Small intestine (tissue), 7 donors: ENCODE data around the gene SURF2. TPM values are rescaled to one million over a fixed set of nuclear protein-coding genes. Genes with fewer than 3 reads are reported as not detected.

Source experiments
- DNase-seq, 2 donors: peaks; one replicate each; pipeline versions ENCODE4 v3.0.0 to v3.0.0-alpha.2; 2013
- FAIRE-seq: peaks from 2 replicates; lab custom pipeline; 2012; peaks lifted over from hg19 to GRCh38; lab: Jason Lieb, UNC
- H3K27ac ChIP-seq, 3 donors: one replicate each; pipeline ENCODE4 v1.5.1; 2013; ENCODE audit warnings: low read length in 2 of 3, mild to moderate bottlenecking in 2 of 3, control low read depth in 1 of 3, inconsistent platforms in 1 of 3, low read depth in 1 of 3, moderate library complexity in 1 of 3
- H3K27me3 ChIP-seq, 3 donors: one replicate each; pipeline ENCODE4 v1.6.1; 2013; ENCODE audit warnings: low read length in 3 of 3, inconsistent platforms in 1 of 3; ENCODE audit not compliant: control insufficient read depth in 3 of 3, insufficient read depth in 3 of 3
- H3K36me3 ChIP-seq, 3 donors: one replicate each; pipeline ENCODE4 v1.6.1; 2013; ENCODE audit warnings: low read length in 3 of 3, inconsistent platforms in 1 of 3, low read depth in 1 of 3, mild to moderate bottlenecking in 1 of 3, moderate library complexity in 1 of 3; ENCODE audit not compliant: control insufficient read depth in 3 of 3, insufficient read depth in 2 of 3
- H3K4me1 ChIP-seq, 3 donors: one replicate each; pipeline ENCODE4 v1.6.1; 2013; ENCODE audit warnings: low read length in 2 of 3, inconsistent platforms in 1 of 3, low read depth in 1 of 3, mild to moderate bottlenecking in 1 of 3, moderate library complexity in 1 of 3; ENCODE audit not compliant: control insufficient read depth in 3 of 3, insufficient read depth in 2 of 3
- H3K4me3 ChIP-seq, 3 donors: one replicate each; pipeline ENCODE4 v1.5.1; 2013; ENCODE audit warnings: low read length in 3 of 3, control low read depth in 1 of 3, inconsistent platforms in 1 of 3, low read depth in 1 of 3, mild to moderate bottlenecking in 1 of 3, moderate library complexity in 1 of 3
- H3K9me3 ChIP-seq, 2 donors: one replicate each; pipeline ENCODE4 v1.6.1; 2013; ENCODE audit warnings: low read depth in 1 of 2, low read length in 1 of 2; ENCODE audit not compliant: control insufficient read depth in 2 of 2, insufficient read depth in 1 of 2
- WGBS, 3 donors: extraction: QIAGEN DNeasy Blood & Tissue Kit; methylation state at CpG; one replicate each; pipeline ENCODE4 v1.1.7; 2013; 5-methylcytosine and 5-hydroxymethylcytosine counted together
- polyA plus RNA-seq, 4 donors: library from polyadenylated mRNA; stranded (reverse) in 3 of 4; unstranded in 1 of 4; fragments of 200-250 nt in 3 of 4; fragments of 120-200 nt in 1 of 4; gene quantifications; one replicate each; pipeline versions ENCODE4 v1.2.1 to v1.2.3, GENCODE V29; 2013
- donor health status: healthy with polysubstance abuse.
- donor health status: control.
- donor health status: control.
- donor health status: Bipolar disorder and iron deficiency.
- donor health status: healthy.

The SURF2 gene
- polyA plus RNA-seq, 4 donors, result 15.3 to 66.0 (median 42.6) TPM

- H3K9me3 ChIP-seq, result no peaks in the 10 kb centered on the region
- DNase-seq (no peak), FAIRE-seq (no peak)
- peaks cover 0 to 56% (median 2%) of the 10 kb centered on the region in 3 donors for H3K4me1 ChIP-seq
- H3K27me3 ChIP-seq, result no peaks in the 10 kb centered on the region
- peaks cover 5 to 90% (median 29%) of the 10 kb centered on the region in 3 donors for H3K36me3 ChIP-seq
- 79 to 85% (median 83%) methylated on average over 13 of the region's 13 CpGs for WGBS, 3 donors
- no peak overlapping the region for H3K4me3 ChIP-seq
- peak overlapping the region in 1 of 3 donors; percentile 4 for H3K27ac ChIP-seq
Observed at GRCh38 chr9:133361507-133362092, 5.2 kb downstream of the SURF2 start.

GRCh38 chr9:133362359-133363044, 6.2 kb downstream of the SURF2 start:
- WGBS, 3 donors, result 84 to 91% (median 88%) methylated on average over 15 of the region's 15 CpGs
- no peak for FAIRE-seq
- Histone ChIP-seq H3K27me3 (no peaks in the 10 kb centered on the region), H3K9me3 (no peaks in the 10 kb centered on the region), H3K4me1 (peaks cover 0 to 58% (median 7%) of the 10 kb centered on the region in 3 donors), H3K27ac (peak overlapping the region in 1 of 3 donors; percentile 4), H3K36me3 (peaks cover 5 to 95% (median 37%) of the 10 kb centered on the region in 3 donors), H3K4me3 (no peak overlapping the region)
- no peak for DNase-seq

- no peaks in the 10 kb centered on the region for H3K27me3 ChIP-seq
- no peaks in the 10 kb centered on the region for H3K9me3 ChIP-seq
- peaks cover 11 to 89% (median 37%) of the 10 kb centered on the region in 3 donors for H3K36me3 ChIP-seq
- no peak overlapping the region for H3K4me3 ChIP-seq
- FAIRE-seq, result no peak
- H3K27ac ChIP-seq, result peak overlapping the region in 1 of 3 donors; percentile 93
- DNase-seq, result no peak
- peaks cover 7 to 58% (median 17%) of the 10 kb centered on the region in 3 donors for H3K4me1 ChIP-seq
- WGBS, 3 donors, result 93 to 96% (median 94%) methylated on average over 11 of the region's 11 CpGs
Observed at GRCh38 chr9:133366435-133366834, 10.1 kb downstream of the SURF2 start.

- H3K36me3 ChIP-seq, result peaks cover 11 to 89% (median 32%) of the 10 kb centered on the region in 3 donors
- H3K4me3 ChIP-seq, result no peak overlapping the region
- no peak for DNase-seq
- FAIRE-seq, result no peak
- no peaks in the 10 kb centered on the region for H3K27me3 ChIP-seq
- H3K4me1 ChIP-seq, result peaks cover 9 to 61% (median 19%) of the 10 kb centered on the region in 3 donors
- no peaks in the 10 kb centered on the region for H3K9me3 ChIP-seq
- peak overlapping the region; percentile 71 to 93 (median 87) for H3K27ac ChIP-seq
- 86 to 90% (median 89%) methylated on average over 22 of the region's 22 CpGs for WGBS, 3 donors
Observed at GRCh38 chr9:133367221-133367620, 10.9 kb downstream of the SURF2 start.

GRCh38 chr9:133367778-133368177, 11.4 kb downstream of the SURF2 start:
- Histone ChIP-seq H3K36me3 (peaks cover 11 to 88% (median 35%) of the 10 kb centered on the region in 3 donors), H3K4me1 (peaks cover 14 to 67% (median 22%) of the 10 kb centered on the region in 3 donors), H3K27ac (peak overlapping the region; percentile 71 to 93 (median 87)), H3K27me3 (no peaks in the 10 kb centered on the region), H3K4me3 (no peak overlapping the region), H3K9me3 (no peaks in the 10 kb centered on the region)
- no peak for DNase-seq
- 63 to 79% (median 74%) methylated on average over 10 of the region's 10 CpGs for WGBS, 3 donors
- FAIRE-seq, result no peak

- Histone ChIP-seq H3K27ac (peak overlapping the region; percentile 71 to 93 (median 87)), H3K36me3 (peaks cover 11 to 89% (median 32%) of the 10 kb centered on the region in 3 donors), H3K4me1 (peaks cover 17 to 73% (median 27%) of the 10 kb centered on the region in 3 donors), H3K27me3 (no peaks in the 10 kb centered on the region), H3K4me3 (no peak overlapping the region), H3K9me3 (no peaks in the 10 kb centered on the region)
- DNase-seq (peak; percentile 91 to 97), FAIRE-seq (no peak)
- WGBS, 3 donors, result 17 to 54% (median 30%) methylated on average over 18 of the region's 18 CpGs
Observed at GRCh38 chr9:133368249-133368881, 12.0 kb downstream of the SURF2 start.

- DNase-seq (no peak), FAIRE-seq (no peak)
- no peaks in the 10 kb centered on the region for H3K9me3 ChIP-seq
- H3K4me1 ChIP-seq, result peaks cover 19 to 81% (median 28%) of the 10 kb centered on the region in 3 donors
- H3K27ac ChIP-seq, result peak overlapping the region; percentile 69 to 93 (median 87)
- H3K36me3 ChIP-seq, result peaks cover 8 to 83% (median 27%) of the 10 kb centered on the region in 3 donors
- 40 to 70% (median 44%) methylated on average over 6 of the region's 6 CpGs for WGBS, 3 donors
- H3K4me3 ChIP-seq, result peak overlapping the region in 1 of 3 donors; percentile 32
- H3K27me3 ChIP-seq, result no peaks in the 10 kb centered on the region
Observed at GRCh38 chr9:133369422-133369821, 13.1 kb downstream of the SURF2 start.

GRCh38 chr9:133369933-133370332, 13.6 kb downstream of the SURF2 start:
- 67 to 75% (median 74%) methylated on average over 7 of the region's 7 CpGs for WGBS, 3 donors
- Histone ChIP-seq H3K9me3 (no peaks in the 10 kb centered on the region), H3K4me1 (peaks cover 19 to 81% (median 28%) of the 10 kb centered on the region in 3 donors), H3K27ac (peak overlapping the region; percentile 69 to 93 (median 87)), H3K36me3 (peaks cover 8 to 78% (median 27%) of the 10 kb centered on the region in 3 donors), H3K27me3 (no peaks in the 10 kb centered on the region), H3K4me3 (peak overlapping the region in 1 of 3 donors; percentile 32)
- no peak for DNase-seq
- no peak for FAIRE-seq
